Activated T-cell treated with anti-CD3 and anti-CD28 coated beads, Interleukin-2, amount 50 U/mL, for 24 hours (primary cell): Measurements from ENCODE around the gene VWF.

ENCODE experiments used
- DNase-seq: peaks from one replicate; pipeline ENCODE4 v3.0.0-alpha.2; 2020
- H3K27ac Mint-ChIP-seq: 2 replicates; pipeline ENCODE4 v1.8.0; 2020; ENCODE audit warnings: mild to moderate bottlenecking, mixed read lengths
- H3K27me3 Mint-ChIP-seq: 2 replicates; pipeline ENCODE4 v1.8.0; 2020; ENCODE audit warnings: mixed read lengths
- H3K36me3 Mint-ChIP-seq: 2 replicates; pipeline ENCODE4 v1.8.0; 2020; ENCODE audit warnings: low read depth, mixed read lengths
- H3K4me1 Mint-ChIP-seq: 2 replicates; pipeline ENCODE4 v1.8.0; 2020; ENCODE audit warnings: low read depth, mixed read lengths
- H3K4me3 Mint-ChIP-seq: 2 replicates; pipeline ENCODE4 v1.8.0; 2020; ENCODE audit warnings: mild to moderate bottlenecking, moderate library complexity, mixed read lengths
- H3K9me3 Mint-ChIP-seq: 2 replicates; pipeline ENCODE4 v1.8.0; 2020; ENCODE audit warnings: mixed read lengths

VWF gene

DNA sequence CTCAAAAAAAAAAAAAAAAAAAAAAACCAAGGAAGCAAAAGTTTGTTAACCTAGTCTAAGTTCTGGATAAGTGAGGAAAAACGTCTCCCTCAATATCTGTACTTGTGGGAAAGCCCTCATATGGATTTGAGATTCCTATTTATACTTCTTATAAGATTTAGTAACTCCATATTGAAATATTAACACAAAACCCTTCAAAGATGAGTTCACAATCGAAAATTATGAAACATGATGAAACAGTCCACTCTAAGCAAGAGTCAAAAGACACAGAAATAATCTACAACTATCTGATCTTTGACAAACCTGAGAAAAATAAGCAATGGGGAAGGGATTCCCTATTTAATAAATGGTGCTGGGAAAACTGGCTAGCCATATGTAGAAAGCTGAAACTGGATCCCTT lies 25.2 kb downstream of the VWF start:
- DNase-seq: no peak
- H3K4me1 Mint-ChIP-seq: peaks cover 4% of the 10 kb centered on the region
- no peaks in the 10 kb centered on the region for H3K9me3 Mint-ChIP-seq
- H3K36me3 Mint-ChIP-seq: no peaks in the 10 kb centered on the region
- H3K27me3 Mint-ChIP-seq: peaks cover 16% of the 10 kb centered on the region
- no peak overlapping the region for H3K27ac Mint-ChIP-seq
- H3K4me3 Mint-ChIP-seq: no peak overlapping the region

DNA sequence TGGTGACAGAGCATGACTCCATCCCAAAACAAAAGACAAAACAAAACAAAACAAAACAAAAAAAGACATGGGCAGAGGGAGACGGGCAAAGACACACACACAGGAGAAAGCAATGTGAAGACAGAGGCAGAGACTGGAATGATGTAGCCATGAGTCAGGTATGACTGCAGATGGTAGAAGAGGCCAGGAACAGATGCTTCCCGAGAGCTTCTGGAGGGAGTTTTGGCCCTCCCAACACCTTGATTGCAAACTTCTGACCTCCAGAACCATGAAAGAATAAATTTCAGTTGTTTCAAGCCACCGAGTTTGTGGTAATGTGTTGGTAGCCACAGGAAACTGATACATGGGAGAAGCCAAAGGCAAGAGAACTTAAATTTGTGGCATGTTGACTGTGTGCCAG lies 27.1 kb downstream of the VWF start:
- no peaks in the 10 kb centered on the region for H3K4me1 Mint-ChIP-seq
- no peaks in the 10 kb centered on the region for H3K36me3 Mint-ChIP-seq
- H3K27ac Mint-ChIP-seq: no peak overlapping the region
- no peaks in the 10 kb centered on the region for H3K9me3 Mint-ChIP-seq
- H3K27me3 Mint-ChIP-seq: peaks cover 25% of the 10 kb centered on the region
- no peak overlapping the region for H3K4me3 Mint-ChIP-seq
- DNase-seq: no peak

DNA sequence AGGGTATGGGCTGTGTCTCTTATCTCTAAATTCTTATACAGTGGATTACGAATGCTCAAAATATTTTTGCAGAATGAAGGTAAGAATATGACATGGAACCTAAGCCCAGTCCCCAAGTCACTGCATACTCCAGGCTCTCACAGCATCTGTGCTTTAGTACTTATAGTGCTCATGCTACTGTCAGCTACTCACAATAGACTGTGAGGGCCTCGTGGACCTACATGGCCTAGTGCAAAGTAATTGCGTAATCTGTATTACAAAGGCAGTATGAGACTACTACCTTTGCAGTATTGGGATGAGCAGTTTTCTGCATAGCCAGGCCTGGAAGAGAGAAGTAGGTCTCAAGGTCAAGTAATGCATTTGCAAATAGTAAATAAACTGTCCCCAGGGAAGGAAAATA lies 27.9 kb downstream of the VWF start:
- no peaks in the 10 kb centered on the region for H3K9me3 Mint-ChIP-seq
- no peaks in the 10 kb centered on the region for H3K36me3 Mint-ChIP-seq
- H3K27ac Mint-ChIP-seq: no peak overlapping the region
- no peak overlapping the region for H3K4me3 Mint-ChIP-seq
- H3K27me3 Mint-ChIP-seq: peaks cover 25% of the 10 kb centered on the region
- no peak for DNase-seq
- no peaks in the 10 kb centered on the region for H3K4me1 Mint-ChIP-seq

DNA sequence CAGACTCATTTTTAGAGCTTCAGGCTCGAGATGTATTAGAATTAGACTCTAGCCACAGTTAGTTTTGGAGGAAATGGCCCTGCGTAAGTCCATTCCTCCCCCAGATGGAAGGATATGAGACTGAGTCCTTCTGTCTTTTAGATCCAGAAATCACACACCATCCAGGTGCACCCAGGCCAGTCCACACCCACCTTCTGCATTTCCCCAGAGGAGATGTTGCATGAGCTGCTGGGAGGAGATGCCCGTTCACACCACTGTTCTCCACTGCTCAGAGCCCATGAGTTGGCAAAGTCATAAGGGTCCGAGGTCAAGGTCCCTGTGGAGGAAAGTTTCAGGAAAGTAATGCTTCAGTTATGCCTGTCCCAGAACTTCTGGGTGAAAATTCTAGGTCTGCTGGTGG lies 29.2 kb downstream of the VWF start:
- H3K27ac Mint-ChIP-seq: no peak overlapping the region
- H3K9me3 Mint-ChIP-seq: no peaks in the 10 kb centered on the region
- H3K27me3 Mint-ChIP-seq: peaks cover 31% of the 10 kb centered on the region
- DNase-seq: no peak
- no peaks in the 10 kb centered on the region for H3K36me3 Mint-ChIP-seq
- H3K4me1 Mint-ChIP-seq: peaks cover 2% of the 10 kb centered on the region
- no peak overlapping the region for H3K4me3 Mint-ChIP-seq

DNA sequence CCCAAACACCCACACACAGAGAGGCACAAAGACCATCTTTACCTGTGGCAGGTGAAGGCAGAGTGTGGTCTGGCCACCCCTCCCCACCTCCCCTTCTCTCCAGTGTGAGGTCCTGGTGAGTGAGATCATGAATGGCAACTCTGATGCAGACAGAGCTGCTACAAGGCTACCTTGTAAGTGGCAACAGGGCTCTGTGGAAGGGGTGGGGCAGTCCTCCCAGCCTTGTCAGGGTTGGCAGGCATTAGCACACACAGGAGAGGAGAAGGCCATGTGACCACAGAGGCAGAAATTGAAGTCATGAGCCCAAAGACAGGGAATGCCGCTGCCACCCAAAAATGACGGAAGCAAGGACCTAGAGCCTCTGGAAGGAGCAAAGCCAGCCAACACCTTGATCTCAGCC lies 30.7 kb downstream of the VWF start:
- Mint-ChIP-seq H3K4me3 (no peak overlapping the region), H3K36me3 (no peaks in the 10 kb centered on the region), H3K27me3 (peaks cover 31% of the 10 kb centered on the region), H3K27ac (no peak overlapping the region), H3K4me1 (peaks cover 2% of the 10 kb centered on the region), H3K9me3 (no peaks in the 10 kb centered on the region)
- DNase-seq: no peak

DNA sequence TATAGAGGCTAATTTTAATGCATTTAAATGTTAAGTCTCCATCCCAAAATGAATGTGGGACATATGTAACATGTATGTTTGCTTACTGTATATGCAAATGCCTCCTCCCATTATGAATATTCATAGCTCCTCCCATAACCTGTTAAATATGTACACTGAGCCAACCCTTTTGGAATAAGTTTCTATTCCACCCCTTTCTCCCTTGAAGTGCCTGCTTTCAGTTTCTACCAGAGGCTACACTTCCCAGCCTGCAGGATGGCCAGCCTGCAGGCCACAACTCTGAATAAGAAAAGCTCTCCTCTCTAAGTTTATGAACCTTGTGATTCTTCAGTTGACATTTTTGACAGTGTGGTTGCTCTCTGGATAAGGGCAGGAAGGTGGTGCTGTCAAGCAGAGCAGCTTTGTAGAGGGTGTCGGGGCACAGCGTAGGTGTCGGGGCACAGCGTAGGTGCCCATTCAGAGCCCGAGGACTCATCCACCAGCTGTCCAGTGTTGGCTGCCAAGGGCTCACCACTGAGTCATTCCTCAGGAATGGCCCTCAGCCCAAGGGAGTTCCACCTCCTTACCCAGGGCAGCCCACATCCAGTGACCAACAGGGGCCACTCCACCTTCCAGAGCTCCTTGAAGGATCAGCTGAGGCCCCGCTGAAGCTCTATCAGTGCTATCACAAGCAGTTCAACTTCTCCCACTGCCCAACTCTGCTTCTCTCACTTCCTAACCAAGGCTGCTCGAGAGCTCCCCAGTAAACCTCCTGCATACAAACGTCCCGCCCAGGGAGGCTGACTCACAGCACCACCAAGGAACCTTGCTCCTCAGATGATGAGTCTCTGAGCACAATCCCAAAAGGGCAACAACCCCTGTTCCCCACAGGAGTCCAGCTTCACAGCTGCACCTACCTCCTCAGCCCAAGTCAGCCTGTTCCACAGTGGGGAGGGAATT lies 31.4 kb downstream of the VWF start:
- DNase-seq: no peak
- Mint-ChIP-seq H3K4me1 (peaks cover 2% of the 10 kb centered on the region), H3K27ac (no peak overlapping the region), H3K36me3 (no peaks in the 10 kb centered on the region), H3K27me3 (peaks cover 31% of the 10 kb centered on the region), H3K9me3 (no peaks in the 10 kb centered on the region), H3K4me3 (no peak overlapping the region)

DNA sequence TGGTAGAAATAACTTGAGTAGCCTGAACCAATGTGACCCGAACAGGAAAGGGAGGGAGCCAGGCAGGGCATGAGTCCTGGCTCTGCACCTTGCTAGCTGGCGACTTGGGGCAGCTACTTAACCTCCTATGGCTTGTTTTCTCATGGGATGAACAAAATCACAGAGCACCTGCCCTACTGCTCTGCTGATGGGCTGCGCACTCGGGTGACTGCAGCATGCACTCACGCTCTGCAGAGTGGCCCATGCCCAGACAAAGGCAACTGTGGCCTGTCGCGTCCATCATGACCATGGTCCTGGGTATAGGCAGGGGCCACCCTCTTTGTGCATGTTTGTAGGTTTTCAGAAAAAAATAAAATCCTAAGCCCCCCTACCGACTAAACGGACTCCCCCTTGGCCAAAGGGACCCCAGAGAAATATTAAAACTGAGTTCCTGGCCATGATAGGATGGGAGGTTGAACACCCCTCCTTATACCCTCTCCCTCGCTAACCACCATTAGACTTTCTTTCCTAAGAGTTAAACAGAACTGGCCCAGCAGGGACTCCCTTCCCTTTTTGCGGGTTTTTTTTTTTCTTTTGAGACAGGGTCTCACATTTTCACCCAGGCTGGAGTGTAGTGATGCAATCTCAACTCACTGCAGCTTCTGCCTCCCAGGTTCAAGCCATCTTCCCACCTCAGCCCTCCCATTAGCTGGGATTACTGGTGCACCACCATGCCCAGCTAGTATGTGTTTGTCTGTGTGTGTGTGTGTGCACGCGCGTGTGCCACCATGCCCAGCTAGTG lies 32.5 kb downstream of the VWF start:
- Mint-ChIP-seq H3K9me3 (no peaks in the 10 kb centered on the region), H3K4me3 (no peak overlapping the region), H3K4me1 (peaks cover 2% of the 10 kb centered on the region), H3K27ac (no peak overlapping the region), H3K27me3 (peaks cover 31% of the 10 kb centered on the region), H3K36me3 (no peaks in the 10 kb centered on the region)
- DNase-seq: no peak

DNA sequence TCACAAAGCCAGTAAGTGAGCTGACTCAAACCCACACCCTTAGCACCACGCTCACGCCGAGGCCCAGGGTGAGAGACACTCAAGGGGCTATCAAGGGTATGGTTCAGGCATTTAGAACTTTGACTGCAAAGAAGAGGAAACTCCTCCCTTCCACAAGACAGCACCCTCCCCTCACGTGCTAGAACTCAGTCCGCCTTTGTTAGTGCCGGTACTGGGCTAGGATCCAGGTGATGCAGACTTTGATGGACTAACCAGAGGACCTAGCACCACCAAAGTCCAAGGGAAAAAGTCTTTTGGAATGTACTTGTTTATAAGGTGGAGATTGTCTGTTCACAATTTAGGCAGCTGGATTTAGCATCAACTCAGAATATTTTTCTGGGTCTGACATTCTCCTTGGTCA lies 33.7 kb downstream of the VWF start:
- Mint-ChIP-seq H3K27me3 (peaks cover 25% of the 10 kb centered on the region), H3K9me3 (no peaks in the 10 kb centered on the region), H3K27ac (no peak overlapping the region), H3K36me3 (no peaks in the 10 kb centered on the region), H3K4me1 (peaks cover 2% of the 10 kb centered on the region), H3K4me3 (no peak overlapping the region)
- no peak for DNase-seq

DNA sequence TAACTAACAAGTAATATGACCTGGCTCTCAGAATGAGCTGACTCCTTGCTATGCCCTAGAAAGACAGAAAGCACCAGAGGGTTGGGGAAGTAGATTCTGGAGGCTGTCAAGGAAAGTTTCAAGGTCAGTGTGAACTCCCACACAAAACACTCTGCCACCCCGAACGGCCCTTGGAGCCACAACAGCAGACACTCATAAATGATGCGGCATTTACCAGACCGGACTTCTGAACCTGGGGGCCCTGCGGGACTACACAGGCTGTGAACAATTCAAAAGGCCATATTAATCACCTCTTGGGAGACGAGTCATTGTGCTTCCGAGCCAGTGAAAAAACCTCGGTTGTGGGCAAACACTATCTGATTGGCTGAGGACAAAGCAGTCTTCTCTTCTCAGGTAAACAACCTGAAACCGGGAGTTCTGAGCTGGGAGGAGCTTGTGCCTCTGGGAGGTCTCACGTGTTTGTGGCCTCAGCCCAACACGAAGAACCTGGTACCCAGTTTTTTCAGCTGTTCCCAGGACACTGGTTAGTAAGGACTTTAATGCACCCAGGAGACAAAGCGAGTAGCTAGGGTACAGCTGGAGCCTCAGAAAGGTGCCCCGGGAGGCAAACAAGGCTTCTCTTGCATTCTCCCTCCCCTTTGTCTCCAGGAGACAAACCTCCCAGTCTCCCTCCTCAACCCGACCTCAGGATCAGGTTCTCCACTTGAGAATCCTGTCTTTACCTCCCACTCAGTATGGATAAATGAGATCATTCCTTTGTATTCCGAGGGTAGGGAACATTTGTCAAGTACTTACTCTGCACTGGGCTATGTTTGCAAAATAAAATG lies 35.3 kb downstream of the VWF start:
- H3K9me3 Mint-ChIP-seq: no peaks in the 10 kb centered on the region
- no peak for DNase-seq
- peaks cover 2% of the 10 kb centered on the region for H3K4me1 Mint-ChIP-seq
- H3K4me3 Mint-ChIP-seq: no peak overlapping the region
- H3K27ac Mint-ChIP-seq: no peak overlapping the region
- H3K27me3 Mint-ChIP-seq: peaks cover 12% of the 10 kb centered on the region
- no peaks in the 10 kb centered on the region for H3K36me3 Mint-ChIP-seq

DNA sequence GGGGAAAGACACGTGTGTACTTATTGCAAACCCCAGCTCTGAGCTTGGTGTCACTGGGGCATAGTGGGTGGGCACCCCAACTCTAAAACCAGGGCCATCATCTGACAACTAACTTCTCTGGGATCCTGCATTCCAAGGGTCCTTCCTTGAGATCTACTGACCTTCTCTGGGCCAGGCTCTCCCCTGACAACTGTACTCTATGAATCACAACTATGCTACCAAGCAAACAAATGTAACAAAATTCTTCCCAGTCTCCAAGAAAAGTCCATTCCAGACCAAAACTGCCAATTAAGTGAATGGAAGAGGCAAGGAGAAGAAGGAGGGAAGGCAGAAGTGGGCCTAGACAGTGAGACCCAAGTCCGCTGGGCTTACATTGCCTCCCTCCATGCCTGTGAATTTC lies 38.2 kb downstream of the VWF start:
- Mint-ChIP-seq H3K9me3 (no peaks in the 10 kb centered on the region), H3K36me3 (no peaks in the 10 kb centered on the region), H3K4me3 (no peak overlapping the region), H3K27ac (no peak overlapping the region), H3K27me3 (peaks cover 5% of the 10 kb centered on the region), H3K4me1 (peaks cover 2% of the 10 kb centered on the region)
- DNase-seq: no peak

DNA sequence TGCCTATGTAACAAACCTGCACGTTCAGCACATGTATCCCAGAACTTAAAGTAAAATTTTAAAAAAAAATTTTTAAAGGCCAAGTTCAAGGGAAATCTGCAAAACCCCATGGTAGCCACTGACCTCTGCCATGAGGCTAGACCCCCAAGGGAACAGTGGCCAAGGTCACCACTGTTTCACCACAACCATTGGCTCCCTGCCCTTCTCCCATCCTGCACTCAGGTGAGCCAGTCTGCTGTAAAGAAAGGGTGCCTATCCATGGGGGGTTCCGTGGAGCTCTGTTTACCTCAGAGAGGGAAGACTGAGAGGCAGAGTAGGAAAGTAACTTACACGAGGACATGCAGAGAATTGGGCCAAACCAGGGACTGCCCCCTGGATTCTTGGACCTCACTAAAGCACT lies 38.6 kb downstream of the VWF start:
- Mint-ChIP-seq H3K27me3 (peaks cover 3% of the 10 kb centered on the region), H3K27ac (no peak overlapping the region), H3K4me3 (no peak overlapping the region), H3K9me3 (no peaks in the 10 kb centered on the region), H3K4me1 (peaks cover under 1% of the 10 kb centered on the region), H3K36me3 (no peaks in the 10 kb centered on the region)
- DNase-seq: no peak

DNA sequence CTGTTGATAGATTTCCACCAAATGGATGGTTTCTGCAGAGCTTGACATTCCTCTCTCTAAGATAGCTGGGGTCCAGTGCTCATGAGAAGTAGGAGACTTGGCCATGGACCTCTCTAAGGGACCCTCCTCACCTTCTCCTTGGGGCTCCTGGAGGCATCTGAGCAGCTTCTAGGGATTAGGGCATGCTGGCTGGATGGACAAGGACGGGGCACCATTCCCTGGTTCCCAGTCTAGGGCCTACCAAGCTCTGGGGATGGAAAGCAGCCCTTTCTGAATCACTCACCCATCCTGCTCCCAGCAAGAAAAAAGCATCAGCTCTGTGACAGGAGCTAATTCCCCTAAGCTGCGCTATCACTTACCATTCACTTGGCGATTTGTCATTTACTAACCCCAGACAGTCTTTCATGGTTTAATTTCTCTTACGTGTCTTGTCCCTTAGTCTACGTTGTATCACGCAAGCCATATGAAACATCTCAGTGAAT lies 39.5 kb downstream of the VWF start:
- Mint-ChIP-seq H3K36me3 (no peaks in the 10 kb centered on the region), H3K4me1 (no peaks in the 10 kb centered on the region), H3K4me3 (no peak overlapping the region), H3K27ac (no peak overlapping the region), H3K27me3 (no peaks in the 10 kb centered on the region), H3K9me3 (no peaks in the 10 kb centered on the region)
- no peak for DNase-seq

DNA sequence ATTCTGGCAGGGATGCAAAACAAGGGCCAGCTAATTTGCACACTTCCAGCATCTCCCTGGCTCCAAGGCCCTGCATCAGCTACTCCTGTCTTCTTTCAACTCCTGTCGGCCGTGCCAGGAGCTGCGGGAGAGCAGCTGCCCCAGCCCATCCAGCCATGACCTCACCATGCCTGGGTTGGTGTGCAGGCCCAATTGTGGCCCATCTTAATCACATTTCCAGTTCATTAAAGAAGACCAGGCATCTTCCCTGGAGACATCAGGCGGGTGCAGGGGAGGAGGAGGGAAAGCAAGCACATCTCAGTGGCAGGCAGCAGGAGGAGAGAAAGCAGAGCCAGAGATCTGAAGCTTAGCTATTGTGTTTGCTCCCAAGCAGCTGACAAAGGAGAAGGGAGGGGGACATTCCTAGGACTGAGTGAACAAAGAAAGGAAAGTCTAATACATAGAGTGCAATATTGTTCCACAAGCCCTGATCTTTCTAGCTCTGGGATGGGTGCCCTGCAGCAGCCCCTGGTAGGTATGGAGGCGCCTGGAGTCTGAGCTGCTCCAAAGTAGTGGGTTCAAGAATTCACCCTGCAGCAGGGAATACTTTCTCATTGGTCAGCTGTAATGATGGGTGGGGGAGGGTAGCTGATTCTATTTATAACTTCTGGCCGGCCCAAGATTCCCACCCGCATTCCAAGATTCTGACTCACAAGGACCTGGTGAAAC lies 40.1 kb downstream of the VWF start:
- Mint-ChIP-seq H3K4me1 (no peaks in the 10 kb centered on the region), H3K27ac (no peak overlapping the region), H3K36me3 (no peaks in the 10 kb centered on the region), H3K9me3 (no peaks in the 10 kb centered on the region), H3K27me3 (no peaks in the 10 kb centered on the region), H3K4me3 (no peak overlapping the region)
- no peak for DNase-seq

DNA sequence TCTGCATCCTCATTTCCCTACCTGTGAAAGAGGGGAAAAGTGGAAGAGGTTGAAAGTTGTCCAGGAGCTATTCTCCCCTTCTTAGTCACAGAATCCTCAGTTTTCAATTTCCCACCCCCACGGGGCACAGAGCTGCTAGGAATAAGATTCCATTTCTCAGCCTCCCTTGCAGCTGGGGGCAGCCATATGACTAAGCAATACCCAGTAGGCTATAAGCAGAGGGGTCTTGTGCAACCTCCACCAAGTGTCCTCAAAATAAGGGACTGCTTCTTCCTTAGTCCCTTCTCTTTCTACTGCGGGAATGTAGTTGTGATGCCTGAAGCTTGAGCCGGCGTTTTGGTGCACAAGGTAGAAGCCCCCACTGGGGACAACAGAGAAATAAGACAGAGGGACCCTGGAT lies 40.9 kb downstream of the VWF start:
- Mint-ChIP-seq H3K9me3 (no peaks in the 10 kb centered on the region), H3K4me3 (no peak overlapping the region), H3K27ac (no peak overlapping the region), H3K4me1 (no peaks in the 10 kb centered on the region), H3K27me3 (peaks cover 3% of the 10 kb centered on the region), H3K36me3 (no peaks in the 10 kb centered on the region)
- DNase-seq: no peak
